HCT116 (cell line): ENCODE measurements around the gene CLEC16A. TPM values are rescaled to one million over a fixed set of nuclear protein-coding genes. Genes with fewer than 3 reads are reported as not detected.

ENCODE experiments used
- ATAC-seq: fragments of 200-7000 bp; cut with Tn5 transposase; 2 replicates; pipeline ENCODE4 v1.9.1; 2020; ENCODE audit warnings: mild to moderate bottlenecking, moderate library complexity
- BruUV-seq: library from RNA; stranded (reverse); fragments of 400-500 nt; replicated peaks from 2 replicates; lab custom pipeline; 2021; lab: Mats Ljungman, UMichigan
- CTCF ChIA-PET: fragments of 300-600 bp; sonication (Branson Sonifier 250); formaldehyde crosslinking; loops from one replicate; lab custom pipeline; 2021; ENCODE audit warnings: antibody characterized with exemption; lab: Charles Lee
- POLR2A ChIA-PET: fragments of 300-600, 350-600 bp; sonication (Branson Sonifier 250); formaldehyde crosslinking; loops from one replicate; lab custom pipeline; 2021; ENCODE audit warnings: antibody characterized with exemption; lab: Charles Lee
- RAD21 ChIA-PET, 2 experiments: fragments of 300-600 bp; sonication (Branson Sonifier 250); formaldehyde crosslinking; loops; one replicate each; lab custom pipeline; 2023; ENCODE audit warnings: low total read pairs in 2 of 2; ENCODE audit not compliant: uncharacterized antibody in 2 of 2, unreplicated experiment in 2 of 2, low non-redundant PET in 1 of 2; lab: Charles Lee
- DNase-seq: peaks from one replicate; pipeline ENCODE4 v3.0.0-alpha.2; 2010; ENCODE audit warnings: low read depth, low spot score
- H2AFZ ChIP-seq: fragments of 200-600 bp; shearing (Covaris generic), sonication (generic); 2 replicates; pipeline ENCODE4 v1.6.1; 2017; ENCODE audit warnings: low read depth, mixed run types, mixed read lengths, antibody characterized with exemption, low read length; ENCODE audit not compliant: poor library complexity, severe bottlenecking
- H3K27ac ChIP-seq: 2 replicates; pipeline ENCODE4 v1.5.1; 2012; ENCODE audit warnings: low read depth, low read length
- H3K27me3 ChIP-seq: fragments of 200-600 bp; sonication (generic); 2 replicates; pipeline ENCODE4 v1.6.1; 2016; ENCODE audit warnings: mixed run types, low read length, mixed read lengths; ENCODE audit not compliant: insufficient read depth
- H3K36me3 ChIP-seq, 2 experiments: fragments of 200-500 bp in 1 of 2; fragments of 200-600 bp in 1 of 2; sonication (Bioruptor generic) in 1 of 2; sonication (generic) in 1 of 2; 2 replicates each; pipeline versions ENCODE4 v1.5.1 to v1.6.1; 2014 to 2016; ENCODE audit warnings: low read length in 2 of 2, inconsistent platforms in 1 of 2, mixed read lengths in 1 of 2, mixed run types in 1 of 2; ENCODE audit not compliant: insufficient read depth in 2 of 2, control insufficient read depth in 1 of 2
- H3K4me1 ChIP-seq, 2 experiments: fragments of 200-600 bp in 1 of 2; sonication (generic) in 1 of 2; 2 replicates each; pipeline versions ENCODE4 v1.5.1 to v1.6.1; 2012 to 2017; ENCODE audit warnings: low read length in 2 of 2, inconsistent platforms in 1 of 2, mild to moderate bottlenecking in 1 of 2, mixed read lengths in 1 of 2, mixed run types in 1 of 2, moderate library complexity in 1 of 2; ENCODE audit not compliant: insufficient read depth in 2 of 2, control insufficient read depth in 1 of 2
- H3K4me2 ChIP-seq: fragments of 200-600 bp; sonication (generic); 2 replicates; pipeline ENCODE4 v1.6.1; 2017; ENCODE audit warnings: mixed run types, low read length, mixed read lengths
- H3K4me3 ChIP-seq, 2 experiments: fragments of 200-600 bp in 1 of 2; sonication (generic) in 1 of 2; replicated peaks in 1 of 2; 2 replicates each; pipeline ENCODE4 v1.5.1; 2011 to 2016; ENCODE audit warnings: low read length in 2 of 2, control low read depth in 1 of 2, low read depth in 1 of 2, mild to moderate bottlenecking in 1 of 2, mixed read lengths in 1 of 2, mixed run types in 1 of 2
- H3K79me2 ChIP-seq: fragments of 200-600 bp; sonication (generic); 2 replicates; pipeline ENCODE4 v1.6.1; 2017; ENCODE audit warnings: mild to moderate bottlenecking, mixed run types, low read length, moderate library complexity, mixed read lengths; ENCODE audit not compliant: insufficient read depth
- H3K9ac ChIP-seq: fragments of 200-600 bp; sonication (generic); 2 replicates; pipeline ENCODE4 v1.6.1; 2016; ENCODE audit warnings: low read length, mixed read lengths
- H3K9me2 ChIP-seq: fragments of 200-600 bp; sonication (generic), shearing (Covaris generic); 2 replicates; pipeline ENCODE4 v1.6.1; 2017; ENCODE audit warnings: mixed run types, mild to moderate bottlenecking, moderate library complexity; ENCODE audit not compliant: insufficient read depth
- H3K9me3 ChIP-seq, 2 experiments: fragments of 200-500 bp in 1 of 2; fragments of 200-600 bp in 1 of 2; sonication (Bioruptor generic) in 1 of 2; sonication (generic) in 1 of 2; 2 replicates each; pipeline ENCODE4 v1.6.1; 2014 to 2017; ENCODE audit warnings: low read length in 2 of 2, mixed read lengths in 2 of 2, inconsistent platforms in 1 of 2, low read depth in 1 of 2, mild to moderate bottlenecking in 1 of 2, mixed run types in 1 of 2, moderate library complexity in 1 of 2; ENCODE audit not compliant: control insufficient read depth in 1 of 2, insufficient read depth in 1 of 2
- H4K20me1 ChIP-seq: fragments of 200-600 bp; sonication (generic), shearing (Covaris generic); 2 replicates; pipeline ENCODE4 v1.6.1; 2017; ENCODE audit warnings: mixed run types, mild to moderate bottlenecking, moderate library complexity; ENCODE audit not compliant: insufficient read depth
- EGR1 ChIP-seq: IDR thresholded peaks from 2 replicates; pipeline ENCODE4 v1.6.1; 2012; ENCODE audit warnings: low read depth
- ELF1 ChIP-seq: IDR thresholded peaks from 2 replicates; pipeline ENCODE4 v1.6.1; 2012; ENCODE audit warnings: low read depth, borderline replicate concordance
- POLR2A ChIP-seq: IDR thresholded peaks from 2 replicates; pipeline ENCODE4 v1.7.0; 2011; ENCODE audit warnings: borderline replicate concordance; ENCODE audit not compliant: insufficient read depth, insufficient read length; ENCODE audit errors: extremely low read depth
- ZFX ChIP-seq: fragments of 450-650 bp; IDR thresholded peaks from 2 replicates; pipeline ENCODE4 v1.6.1; 2017
- intact Hi-C: fragments of 100-400 bp; cut with micrococcal nuclease; formaldehyde crosslinking; loops from 2 replicates; pipeline ENCODE4 v1.10.0; 2022
- total RNA-seq: library from RNA; stranded (reverse); gene quantifications from one replicate; pipeline ENCODE4 v1.2.1, GENCODE V29; 2021; ENCODE audit not compliant: unreplicated experiment
- TF ChIP-seq, protein P1 (sequence below): IDR thresholded peaks from 2 replicates; pipeline ENCODE4 v1.6.1; 2012; ENCODE audit warnings: low read depth

CLEC16A gene
- total RNA-seq, 1 experiment from 2014 or later, result 18.0 TPM

DNA sequence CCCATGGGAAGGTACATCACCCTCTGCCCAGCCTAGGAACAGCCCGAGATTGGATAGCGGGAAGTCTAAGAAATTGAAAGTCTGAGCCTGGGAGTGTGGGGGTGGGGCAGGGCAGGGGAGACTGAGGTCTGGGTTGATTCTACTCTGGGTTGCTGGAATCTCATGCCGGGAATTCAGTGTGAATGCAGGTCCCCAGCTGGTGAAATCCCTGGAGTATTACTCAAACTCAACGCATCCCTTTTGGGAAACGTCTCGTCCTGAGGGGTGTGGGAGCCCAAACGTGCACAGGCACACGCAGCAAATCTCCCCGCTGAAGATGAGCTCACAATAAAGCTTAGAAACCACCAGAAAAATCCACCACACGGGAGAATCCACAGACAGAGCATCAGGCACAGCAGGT lies 256.2 kb downstream of the CLEC16A start:
- Histone ChIP-seq H3K4me1 (peaks cover 35 to 62% of the 10 kb centered on the region in 2 experiments), H3K9ac (peak overlapping the region; percentile 66; the same call in 1 of the 2 replicates), H3K9me2 (no peaks in the 10 kb centered on the region), H2AFZ (no peak overlapping the region), H3K79me2 (no peaks in the 10 kb centered on the region), H4K20me1 (no peaks in the 10 kb centered on the region), H3K27ac (no peak overlapping the region), H3K36me3 (no peaks in the 10 kb centered on the region), H3K4me2 (peak overlapping the region; percentile 79), H3K4me3 (no peak overlapping the region), H3K27me3 (no peaks in the 10 kb centered on the region), H3K9me3 (no peaks in the 10 kb centered on the region)
- ChIA-PET POLR2A (interaction anchor here (2.8 kb wide), 1 partner anchor 55 kb away, joined by 13 read pairs; the partner anchor contains the start of gene SOCS1), CTCF (interaction anchor here (1.3 kb wide), 1 partner anchor 56 kb away, joined by 5 read pairs; the partner anchor contains the start of gene SOCS1), RAD21 (no interaction called here)
- BruUV-seq, result no TSS peak
- intact Hi-C loops, result no loop called here
- DNase-seq (no peak), ATAC-seq (no peak)
- TF ChIP-seq, protein P1, sequence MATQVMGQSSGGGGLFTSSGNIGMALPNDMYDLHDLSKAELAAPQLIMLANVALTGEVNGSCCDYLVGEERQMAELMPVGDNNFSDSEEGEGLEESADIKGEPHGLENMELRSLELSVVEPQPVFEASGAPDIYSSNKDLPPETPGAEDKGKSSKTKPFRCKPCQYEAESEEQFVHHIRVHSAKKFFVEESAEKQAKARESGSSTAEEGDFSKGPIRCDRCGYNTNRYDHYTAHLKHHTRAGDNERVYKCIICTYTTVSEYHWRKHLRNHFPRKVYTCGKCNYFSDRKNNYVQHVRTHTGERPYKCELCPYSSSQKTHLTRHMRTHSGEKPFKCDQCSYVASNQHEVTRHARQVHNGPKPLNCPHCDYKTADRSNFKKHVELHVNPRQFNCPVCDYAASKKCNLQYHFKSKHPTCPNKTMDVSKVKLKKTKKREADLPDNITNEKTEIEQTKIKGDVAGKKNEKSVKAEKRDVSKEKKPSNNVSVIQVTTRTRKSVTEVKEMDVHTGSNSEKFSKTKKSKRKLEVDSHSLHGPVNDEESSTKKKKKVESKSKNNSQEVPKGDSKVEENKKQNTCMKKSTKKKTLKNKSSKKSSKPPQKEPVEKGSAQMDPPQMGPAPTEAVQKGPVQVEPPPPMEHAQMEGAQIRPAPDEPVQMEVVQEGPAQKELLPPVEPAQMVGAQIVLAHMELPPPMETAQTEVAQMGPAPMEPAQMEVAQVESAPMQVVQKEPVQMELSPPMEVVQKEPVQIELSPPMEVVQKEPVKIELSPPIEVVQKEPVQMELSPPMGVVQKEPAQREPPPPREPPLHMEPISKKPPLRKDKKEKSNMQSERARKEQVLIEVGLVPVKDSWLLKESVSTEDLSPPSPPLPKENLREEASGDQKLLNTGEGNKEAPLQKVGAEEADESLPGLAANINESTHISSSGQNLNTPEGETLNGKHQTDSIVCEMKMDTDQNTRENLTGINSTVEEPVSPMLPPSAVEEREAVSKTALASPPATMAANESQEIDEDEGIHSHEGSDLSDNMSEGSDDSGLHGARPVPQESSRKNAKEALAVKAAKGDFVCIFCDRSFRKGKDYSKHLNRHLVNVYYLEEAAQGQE, result no peak
- TF ChIP-seq ZFX (no peak), EGR1 (no peak), ELF1 (no peak), POLR2A (no peak)
